DLD1 (cell line): ENCODE data around the gene CD274.
"Not testable (repeated sequence)": the region's sequence is repeated elsewhere in the genome, so short reads cannot be mapped to it uniquely, and the experiment has no call there.

Experiments used
- in situ Hi-C: cut with HindIII; loops from 2 replicates; pipeline ENCODE4 v1.10.0; 2017; ENCODE audit warnings: low sequenced_read_pairs

Gene CD274

DNA sequence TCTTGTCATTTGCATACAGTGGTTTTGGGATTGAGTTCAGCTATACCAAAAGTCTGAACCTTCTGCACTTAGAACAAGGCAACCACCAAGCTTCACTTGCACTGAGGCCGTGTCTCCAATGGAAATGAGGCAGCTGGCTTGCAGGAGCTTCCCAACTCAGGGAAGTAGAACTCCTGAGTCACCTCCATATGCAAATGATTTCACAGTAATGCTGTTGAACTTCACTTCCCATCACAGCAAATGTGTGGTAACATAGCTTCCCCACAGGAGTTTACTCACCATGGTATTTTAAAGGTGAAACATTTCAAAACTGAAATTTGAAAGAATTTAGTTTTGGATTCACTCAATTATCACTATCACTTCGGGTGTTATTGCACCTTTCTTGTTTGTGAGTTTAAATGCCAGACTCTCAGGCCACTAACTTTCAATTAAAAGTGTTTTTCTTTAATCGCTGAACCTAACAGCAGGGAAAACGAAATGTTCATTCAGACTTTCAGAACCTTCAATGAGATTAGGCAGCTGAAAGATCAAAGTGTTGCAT, 9.0 kb downstream of the CD274 start:
- in situ Hi-C loops, result no loop called here

DNA sequence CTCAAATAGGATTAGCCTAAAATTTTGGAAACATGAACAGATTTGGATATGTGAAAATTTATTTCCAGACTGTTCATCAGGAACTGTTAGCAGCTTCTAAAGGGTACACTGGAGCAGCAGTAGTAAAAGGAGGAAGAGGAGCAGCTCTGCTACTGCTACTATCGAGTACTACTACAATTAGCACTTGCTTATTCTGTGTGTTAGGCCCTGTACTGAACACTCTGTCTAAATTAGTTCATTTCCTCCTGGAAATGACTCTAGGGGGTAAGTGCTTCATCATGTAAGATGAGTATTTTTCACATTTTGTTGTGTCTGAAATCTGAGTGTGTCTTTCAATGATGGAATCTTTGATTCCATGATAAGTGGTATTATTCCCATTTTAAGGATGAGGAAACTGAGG, 9.8 kb downstream of the CD274 start:
- in situ Hi-C loops, result no loop called here

DNA sequence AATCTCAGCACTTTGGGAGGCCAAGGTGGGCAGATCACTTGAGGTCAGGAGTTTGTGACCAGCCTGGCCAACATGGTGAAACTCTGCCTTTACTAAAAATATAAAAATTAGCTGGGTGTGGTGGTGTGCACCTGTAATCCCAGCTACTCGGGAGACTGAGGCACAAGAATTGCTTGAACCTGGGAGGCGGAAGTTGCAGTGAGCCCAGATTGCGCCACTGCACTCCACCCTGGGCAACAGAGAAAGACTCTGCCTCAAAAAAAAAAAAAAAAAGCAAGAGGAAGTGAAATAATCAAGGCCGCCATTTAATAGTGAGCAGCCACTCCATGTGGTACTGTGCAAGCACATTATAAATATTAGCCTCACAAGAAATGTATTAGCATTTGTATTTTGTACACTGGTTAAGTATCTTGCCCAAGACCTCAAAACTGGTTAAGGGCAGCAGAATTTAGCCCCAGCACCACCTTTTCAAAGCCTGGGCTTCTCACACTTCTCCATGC, 14.5 kb downstream of the CD274 start:
- in situ Hi-C loops, result not testable (repeated sequence)

DNA sequence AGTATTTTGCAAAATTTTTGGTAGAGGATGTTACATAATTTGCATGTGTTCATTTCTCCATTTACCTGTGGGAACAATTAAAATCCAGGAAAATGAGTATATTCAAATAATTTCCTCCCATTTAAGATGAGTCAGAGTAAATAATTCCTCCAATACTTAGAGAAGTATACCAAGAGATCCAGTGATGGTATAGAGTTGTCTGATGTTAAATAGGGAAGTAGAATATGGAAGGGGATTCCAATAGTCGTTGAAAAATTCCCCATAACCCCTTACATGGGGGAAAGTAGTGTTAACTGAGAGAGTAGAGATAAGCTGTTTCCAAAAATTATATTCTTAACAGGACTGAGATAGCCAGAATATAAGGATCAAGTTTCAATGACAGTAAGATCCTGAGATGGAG, 15.7 kb downstream of the CD274 start:
- in situ Hi-C loops, result no loop called here

DNA sequence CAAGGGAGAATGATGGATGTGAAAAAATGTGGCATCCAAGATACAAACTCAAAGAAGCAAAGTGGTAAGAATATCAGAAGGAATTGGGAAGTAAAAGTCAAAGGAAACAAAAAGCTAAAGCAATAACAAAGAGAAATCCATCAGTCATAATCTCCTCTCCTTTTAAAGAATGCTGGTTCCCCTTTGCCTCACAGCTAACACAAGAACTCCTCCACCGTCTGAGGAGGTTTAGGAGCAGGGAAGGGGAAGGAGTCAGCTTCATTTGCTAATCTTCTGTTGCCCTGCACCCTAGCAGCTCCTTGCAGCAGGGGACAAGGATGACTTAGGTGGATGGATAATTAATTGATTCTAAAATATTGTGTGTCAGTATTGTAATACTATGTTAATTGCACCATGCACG, 16.4 kb downstream of the CD274 start:
- in situ Hi-C loops, result no loop called here

DNA sequence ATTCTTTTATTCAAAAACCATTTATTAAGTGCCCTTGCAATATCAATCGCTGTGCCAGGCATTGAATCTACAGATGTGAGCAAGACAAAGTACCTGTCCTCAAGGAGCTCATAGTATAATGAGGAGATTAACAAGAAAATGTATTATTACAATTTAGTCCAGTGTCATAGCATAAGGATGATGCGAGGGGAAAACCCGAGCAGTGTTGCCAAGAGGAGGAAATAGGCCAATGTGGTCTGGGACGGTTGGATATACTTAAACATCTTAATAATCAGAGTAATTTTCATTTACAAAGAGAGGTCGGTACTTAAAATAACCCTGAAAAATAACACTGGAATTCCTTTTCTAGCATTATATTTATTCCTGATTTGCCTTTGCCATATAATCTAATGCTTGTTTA, 18.5 kb downstream of the CD274 start:
- in situ Hi-C loops, result no loop called here

DNA sequence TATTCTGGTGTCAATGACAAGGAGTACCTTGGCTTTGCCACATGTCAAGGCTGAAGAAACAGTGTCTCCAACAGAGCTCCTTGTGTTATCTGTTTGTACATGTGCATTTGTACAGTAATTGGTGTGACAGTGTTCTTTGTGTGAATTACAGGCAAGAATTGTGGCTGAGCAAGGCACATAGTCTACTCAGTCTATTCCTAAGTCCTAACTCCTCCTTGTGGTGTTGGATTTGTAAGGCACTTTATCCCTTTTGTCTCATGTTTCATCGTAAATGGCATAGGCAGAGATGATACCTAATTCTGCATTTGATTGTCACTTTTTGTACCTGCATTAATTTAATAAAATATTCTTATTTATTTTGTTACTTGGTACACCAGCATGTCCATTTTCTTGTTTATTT, 19.8 kb downstream of the CD274 start:
- in situ Hi-C loops, result no loop called here

DNA sequence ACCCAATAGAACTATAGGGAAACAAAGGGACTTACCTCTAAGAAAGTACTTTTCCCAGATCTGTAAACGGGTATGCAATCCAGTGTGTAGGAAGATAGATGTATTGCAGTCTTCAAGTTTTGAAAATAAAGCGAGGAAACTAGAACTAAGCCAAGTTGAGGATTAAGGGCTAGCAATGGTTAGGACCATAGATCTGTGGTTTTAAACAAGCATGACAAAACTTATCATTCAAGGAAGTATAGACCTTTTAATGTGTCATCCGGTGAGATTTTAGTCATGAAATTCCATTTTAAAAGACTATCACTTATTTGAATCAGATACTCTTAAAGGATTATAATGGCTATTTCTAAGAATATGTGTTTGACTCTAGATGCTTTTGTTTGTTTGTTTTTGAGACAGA, 20.5 kb downstream of the CD274 start:
- in situ Hi-C loops, result no loop called here

DNA sequence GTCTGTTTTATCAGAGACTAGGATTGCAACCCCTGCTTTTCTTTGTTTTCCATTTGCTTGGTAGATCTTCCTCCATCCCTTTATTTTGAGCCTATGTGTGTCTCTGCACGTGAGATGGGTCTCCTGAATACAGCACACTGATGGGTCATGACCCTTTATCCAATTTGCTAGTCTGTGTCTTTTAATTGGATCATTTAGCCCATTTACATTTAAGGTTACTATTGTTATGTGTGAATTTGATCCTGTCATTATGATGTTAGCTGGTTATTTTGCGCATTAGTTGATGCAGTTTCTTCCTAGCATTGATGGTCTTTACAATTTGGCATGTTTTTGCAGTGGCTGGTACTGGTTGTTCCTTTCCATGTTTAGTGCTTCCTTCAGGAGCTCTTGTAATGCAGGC, 25.3 kb downstream of the CD274 start:
- in situ Hi-C loops, result not testable (repeated sequence)

DNA sequence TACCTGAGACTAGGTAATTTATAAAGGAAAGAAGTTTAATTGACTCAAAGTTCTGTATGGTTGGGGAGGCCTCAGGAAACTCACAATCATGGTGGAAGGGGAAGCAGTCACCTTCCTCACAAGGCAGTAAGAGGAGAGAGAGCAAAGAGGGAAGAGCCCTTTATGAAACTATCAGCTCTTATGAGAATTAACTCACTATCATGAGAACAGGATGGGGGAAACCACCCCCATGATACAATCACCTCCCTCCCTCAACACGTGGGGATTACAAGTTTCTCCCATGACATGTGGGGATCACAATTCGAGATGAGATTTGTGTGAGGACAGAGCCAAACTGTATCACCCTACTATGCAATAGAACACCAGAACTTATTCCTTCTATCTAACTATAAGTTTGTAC, 27.9 kb downstream of the CD274 start:
- in situ Hi-C loops, result no loop called here

DNA sequence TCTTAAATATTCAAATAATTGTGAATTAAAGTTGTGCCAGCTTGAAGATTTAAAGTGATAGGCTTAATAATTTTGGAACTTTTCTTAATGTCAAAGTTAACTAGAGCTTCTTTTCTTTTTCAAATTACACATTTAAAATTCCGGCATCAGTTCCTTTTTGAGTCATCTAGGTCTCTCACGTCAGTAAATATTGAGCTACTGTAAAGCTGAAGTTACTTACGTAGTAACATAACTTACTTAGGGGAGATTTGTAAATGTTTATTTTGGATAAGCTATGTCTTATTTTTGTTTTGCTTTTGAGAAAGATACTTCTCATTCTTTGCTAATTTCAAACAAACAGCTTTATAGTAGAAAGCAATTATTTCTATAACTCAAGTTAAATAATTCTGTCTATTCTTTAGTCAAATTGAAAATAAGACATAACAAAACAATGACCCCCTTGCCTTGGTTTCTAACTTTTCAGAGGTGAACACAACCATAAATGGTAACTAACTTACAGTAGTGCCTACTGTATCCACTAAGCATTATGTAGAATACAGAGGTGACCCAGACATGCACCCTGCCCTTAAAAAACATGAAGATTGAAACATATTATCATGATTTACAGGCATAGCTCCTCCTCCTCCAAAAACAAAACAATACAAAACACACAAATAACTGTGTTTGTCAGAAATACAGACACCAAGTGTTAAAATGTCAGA, 29.8 kb downstream of the CD274 start:
- in situ Hi-C loops, result no loop called here

DNA sequence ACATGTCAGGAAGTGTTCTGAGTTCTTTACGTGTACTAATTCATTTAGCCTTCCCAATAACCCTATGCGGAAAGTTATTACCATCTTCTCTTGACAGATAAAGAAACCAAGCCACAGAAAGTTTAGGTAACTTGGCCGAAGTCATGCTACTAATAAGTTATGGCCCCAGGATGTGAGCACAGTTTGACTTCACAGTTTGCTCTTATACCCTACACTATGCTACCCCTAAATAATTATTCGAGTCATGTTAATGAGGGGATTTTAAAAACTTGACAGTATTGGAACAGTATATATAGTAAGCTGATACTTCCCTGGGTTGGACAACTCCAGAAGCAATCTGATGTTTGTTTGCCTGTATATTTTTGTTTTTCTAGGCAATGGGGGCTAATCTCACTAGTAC, 30.6 kb downstream of the CD274 start:
- in situ Hi-C loops, result no loop called here

DNA sequence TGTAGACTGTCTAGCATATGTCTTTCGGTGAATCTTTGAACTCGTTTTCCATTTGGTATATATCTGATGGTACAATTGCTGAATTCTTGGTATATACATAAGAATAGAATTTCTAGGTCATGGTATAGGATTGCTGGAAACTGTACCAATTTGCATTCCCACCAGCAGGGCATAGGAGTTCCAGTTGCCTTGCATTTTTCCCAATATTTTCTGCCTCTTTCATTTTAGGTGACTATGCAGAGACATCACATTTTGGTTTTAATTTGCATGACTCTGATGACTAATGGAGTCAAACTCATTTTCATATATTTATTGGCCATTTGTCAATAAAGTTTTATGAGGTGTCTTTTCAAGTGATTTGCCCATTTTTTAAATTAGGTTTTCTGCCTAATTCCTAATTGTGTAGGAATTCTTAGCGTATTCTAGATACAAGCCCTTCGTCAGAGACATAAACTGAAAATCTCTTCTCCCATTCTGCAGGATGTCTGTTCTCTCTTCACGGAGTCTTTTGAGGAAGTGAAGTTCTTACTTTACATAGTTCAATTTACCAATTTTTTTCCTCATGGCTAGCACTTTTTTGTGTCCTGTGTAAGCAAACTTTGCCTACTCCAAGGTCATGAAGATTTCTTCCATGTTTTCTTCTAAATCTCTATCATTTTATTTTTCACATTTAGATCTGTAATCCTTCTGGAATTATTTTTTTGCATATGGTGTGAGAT, 31.1 kb downstream of the CD274 start:
- in situ Hi-C loops, result no loop called here

DNA sequence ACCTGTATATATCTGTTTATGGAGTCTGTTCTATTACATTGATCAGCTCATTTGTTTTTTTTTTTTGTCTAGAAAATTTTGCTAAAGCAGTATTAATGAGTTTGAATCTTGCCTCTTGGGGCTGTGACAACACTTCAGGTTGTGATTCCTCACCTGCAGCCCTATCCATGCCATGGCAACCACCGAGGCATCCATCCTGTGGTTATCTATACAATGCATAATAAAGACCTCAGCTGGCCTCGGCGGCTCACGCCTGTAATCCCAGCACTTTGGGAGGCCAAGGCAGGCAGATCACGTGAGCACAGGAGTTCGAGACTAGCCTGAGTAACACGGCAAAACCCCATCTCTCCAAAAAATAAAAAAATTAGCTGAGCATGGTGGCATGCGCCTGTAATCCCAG, 31.9 kb downstream of the CD274 start:
- in situ Hi-C loops, result no loop called here

DNA sequence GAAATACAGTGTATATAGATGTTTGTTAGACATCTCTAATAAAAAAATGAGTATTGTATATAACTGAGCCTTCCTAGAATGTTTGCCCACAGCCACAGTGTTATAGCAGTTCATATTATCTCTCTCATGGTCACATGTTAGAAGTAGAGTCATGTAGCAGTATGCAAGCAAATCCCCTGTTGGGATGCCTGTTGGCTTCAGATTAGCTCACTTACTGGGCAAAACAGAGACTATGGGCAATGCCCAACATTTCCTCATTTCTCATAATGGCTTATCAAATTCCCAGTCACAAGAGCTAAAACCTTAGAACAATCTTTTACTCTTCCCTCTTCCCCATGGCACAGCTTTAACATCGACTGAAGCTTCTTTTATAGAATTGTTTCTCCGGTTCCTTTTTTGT, 33.0 kb downstream of the CD274 start:
- in situ Hi-C loops, result no loop called here

DNA sequence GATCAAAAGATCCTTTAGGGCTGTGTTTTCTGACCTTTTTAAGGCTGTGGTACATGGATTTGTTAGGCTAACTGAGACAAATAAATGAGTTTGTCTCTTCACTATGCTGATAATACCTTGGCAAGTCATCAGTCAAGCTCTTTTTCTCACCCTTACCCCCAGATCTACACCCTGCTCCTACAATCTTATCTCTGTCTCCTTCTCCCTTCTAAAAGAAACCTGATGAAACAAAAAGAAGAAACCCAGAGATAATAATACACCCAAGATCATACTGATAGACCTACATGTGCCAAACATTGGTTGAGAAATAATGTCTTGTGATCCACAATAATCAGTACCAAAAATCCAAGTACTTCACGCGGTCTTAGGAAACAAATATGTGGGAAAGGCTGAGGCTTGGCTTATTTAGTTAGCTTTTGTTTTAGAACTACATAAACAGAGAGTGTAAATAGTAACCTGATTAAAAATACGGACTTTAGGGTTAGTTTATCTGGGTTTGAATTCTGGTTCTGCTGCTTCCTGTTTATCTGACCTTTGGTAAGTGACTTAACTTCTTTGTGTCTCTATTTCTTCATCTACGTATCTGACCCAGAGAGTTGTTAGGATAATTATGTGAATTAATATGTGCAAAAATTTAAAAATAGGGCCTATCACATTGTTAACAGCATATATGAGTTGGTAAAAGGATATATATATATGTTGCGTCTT, 35.2 kb downstream of the CD274 start:
- in situ Hi-C loops, result no loop called here

DNA sequence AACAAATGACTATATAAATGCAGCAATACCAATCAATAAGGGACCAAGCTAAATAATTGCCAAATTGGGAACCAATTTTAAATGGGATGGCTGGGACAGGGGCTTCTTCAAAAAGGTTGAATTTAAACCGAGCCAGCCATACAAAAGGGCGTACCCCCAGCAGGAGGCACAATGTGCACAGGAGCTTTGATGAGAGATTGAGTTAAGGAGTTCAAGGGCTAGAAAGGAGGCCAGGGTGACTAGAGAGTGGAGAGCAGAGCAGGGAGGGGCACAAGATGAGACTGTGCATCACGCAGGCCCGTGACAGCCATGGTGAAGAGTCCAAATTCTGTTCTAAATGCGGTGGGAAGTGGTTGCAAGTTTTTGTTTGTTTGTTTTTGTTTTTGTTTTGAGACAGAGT, 36.6 kb downstream of the CD274 start:
- in situ Hi-C loops, result no loop called here

DNA sequence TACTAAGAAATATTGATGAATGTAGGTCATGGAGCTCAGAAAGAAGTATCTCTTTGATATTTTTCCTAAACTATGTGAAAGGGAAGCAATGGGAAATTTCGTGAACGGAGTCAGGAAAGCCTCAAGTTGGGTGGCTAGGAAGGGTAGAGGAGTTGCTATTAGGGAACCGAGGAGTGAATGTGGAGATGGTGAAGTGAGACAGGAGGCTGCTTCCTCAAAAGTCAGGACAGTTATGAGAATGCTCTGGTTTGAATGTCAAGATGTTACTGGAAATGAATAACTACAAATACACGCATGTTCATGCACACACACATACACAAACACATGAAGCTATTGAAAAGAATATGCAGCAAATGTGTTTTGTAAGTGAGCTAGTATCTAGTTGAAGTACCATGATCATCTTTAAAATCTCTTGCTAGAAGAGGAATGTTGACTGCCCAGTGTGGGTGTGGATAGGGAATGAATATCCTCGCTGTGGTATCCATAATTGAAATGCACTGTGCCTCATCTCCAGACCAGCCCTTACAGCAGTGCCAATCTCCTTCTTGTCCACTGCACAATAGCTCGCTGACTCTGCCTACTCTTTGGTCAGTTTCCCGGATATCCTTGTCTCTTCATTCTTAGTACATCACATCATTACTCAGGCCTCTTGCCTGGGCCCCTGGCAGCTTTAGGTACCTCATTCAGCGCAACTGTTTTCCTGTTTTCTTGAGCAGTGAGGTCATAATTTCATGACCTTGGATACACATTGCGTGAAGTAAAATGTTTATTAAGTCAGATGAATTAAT, 38.1 kb downstream of the CD274 start:
- in situ Hi-C loops, result no loop called here

DNA sequence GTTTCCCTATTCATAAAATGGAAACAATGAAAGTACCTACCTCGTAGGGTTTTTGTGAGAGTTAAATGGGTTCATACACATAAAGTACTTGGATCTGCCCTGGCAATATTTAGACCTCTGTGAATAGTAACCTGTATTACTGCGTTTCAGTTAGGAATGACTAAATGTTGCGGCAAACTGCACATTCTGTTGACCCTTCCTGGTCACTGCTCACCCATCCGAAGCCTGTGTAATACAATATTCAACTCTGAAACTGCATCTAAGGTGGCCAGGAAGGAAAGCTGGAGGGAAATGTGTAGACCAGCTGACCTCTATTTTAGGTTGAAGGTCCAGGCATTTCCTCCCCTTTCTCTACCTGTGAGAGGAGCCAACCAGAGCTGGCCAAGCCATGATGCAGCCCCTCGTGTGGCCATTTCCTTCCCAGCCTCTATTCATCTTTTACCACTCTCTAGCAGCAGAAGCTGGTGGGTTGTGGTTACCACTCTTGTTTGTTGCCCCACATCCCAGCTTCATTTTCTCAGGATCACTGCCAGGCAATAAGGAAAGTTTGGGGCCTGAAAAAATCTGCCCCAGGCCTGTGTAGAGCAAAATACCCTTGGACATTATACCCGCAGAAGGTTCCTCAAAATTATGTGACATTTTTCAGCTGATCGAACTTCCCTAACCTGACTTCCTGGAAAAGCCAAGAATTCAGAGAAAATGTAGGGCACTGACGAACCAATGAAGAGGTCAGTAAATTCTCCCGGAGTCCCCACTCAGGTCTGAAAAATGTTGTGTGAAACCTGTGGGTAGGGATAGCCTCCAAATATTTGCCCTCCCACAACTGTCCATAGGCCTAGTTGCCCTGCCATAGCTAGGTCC, 39.5 kb downstream of the CD274 start:
- in situ Hi-C loops, result no loop called here
